ENCODE data around the gene SLC35A4. TPM values are rescaled to one million over a fixed set of nuclear protein-coding genes. Genes with fewer than 3 reads are reported as not detected.

SLC35A4 gene
- total RNA-seq, 4 donors from 2014 or later: 25.1 to 55.1 (median 38.1) TPM

DNA sequence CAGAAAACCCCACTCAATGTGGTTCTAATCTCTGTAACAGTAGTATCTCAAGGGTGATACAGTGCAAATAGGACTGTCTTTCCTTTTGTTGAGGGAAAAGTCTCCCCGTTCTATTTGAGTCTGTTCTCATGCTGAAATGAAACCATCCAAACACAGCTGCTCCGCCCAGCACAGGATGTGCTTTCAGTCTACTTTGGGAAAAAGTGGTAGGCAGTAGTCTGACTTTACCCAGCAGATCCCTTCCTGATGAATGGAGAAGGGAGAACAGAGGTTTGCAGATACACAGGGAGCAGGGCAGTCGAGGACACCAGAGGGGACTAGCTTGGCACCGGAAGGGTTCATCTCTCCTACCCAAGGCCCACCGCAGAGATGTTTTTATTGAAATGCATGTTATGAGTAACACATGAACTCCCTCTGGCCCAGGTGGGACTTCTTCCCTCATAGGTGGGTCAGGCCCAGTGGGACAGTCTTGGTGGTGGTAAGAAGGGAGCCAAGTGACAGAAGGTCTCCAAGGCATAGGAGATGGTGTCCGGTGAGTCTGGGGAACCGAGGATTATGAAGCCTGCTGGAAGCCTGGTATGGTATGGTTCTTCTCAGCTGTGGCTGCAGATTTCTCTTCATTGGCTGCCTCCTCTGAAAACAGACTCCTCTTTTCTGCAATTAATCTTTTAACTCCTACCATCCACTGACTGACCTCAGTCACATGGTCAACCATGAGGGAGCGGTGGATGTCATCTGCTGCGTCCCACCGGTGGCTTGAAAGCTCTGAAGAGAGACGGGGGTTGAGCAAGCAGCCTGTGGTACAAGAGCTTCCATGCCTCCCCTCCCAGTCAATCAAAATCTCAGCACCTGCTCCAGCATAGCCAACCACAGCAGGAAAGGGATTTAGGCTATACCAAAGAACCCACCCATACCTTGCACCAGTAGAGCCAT is 14.2 kb upstream of the SLC35A4 start:
- DNase-seq (ENCODE audit: low spot score): no peak

DNA sequence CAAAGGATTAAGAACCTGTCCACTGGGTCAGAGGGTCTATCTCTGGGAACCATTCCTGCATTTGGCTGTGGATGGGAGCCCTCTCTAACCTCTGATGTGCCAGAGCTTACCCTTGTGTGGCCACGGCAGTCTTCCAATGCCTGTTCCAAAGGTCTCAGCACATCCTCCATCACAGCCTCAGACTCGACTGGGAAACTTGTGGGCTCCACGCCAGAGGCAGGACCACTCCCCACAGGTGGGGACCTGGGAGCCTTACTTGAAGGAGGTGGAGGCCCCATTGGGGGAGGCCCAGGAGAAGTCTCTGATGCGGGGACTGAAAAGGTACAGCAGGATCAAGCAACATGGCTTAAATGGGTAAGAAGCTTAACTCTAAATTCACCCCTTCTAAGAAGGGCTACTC is 12.8 kb upstream of the SLC35A4 start:
- ATAC-seq (ENCODE audit: low FRiP score) (no peak), DNase-seq (ENCODE audit: low spot score) (no peak)
- TF ChIP-seq, protein P1, sequence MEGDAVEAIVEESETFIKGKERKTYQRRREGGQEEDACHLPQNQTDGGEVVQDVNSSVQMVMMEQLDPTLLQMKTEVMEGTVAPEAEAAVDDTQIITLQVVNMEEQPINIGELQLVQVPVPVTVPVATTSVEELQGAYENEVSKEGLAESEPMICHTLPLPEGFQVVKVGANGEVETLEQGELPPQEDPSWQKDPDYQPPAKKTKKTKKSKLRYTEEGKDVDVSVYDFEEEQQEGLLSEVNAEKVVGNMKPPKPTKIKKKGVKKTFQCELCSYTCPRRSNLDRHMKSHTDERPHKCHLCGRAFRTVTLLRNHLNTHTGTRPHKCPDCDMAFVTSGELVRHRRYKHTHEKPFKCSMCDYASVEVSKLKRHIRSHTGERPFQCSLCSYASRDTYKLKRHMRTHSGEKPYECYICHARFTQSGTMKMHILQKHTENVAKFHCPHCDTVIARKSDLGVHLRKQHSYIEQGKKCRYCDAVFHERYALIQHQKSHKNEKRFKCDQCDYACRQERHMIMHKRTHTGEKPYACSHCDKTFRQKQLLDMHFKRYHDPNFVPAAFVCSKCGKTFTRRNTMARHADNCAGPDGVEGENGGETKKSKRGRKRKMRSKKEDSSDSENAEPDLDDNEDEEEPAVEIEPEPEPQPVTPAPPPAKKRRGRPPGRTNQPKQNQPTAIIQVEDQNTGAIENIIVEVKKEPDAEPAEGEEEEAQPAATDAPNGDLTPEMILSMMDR (IDR thresholded peaks at IDR 0.05): no peak

More for the DNA sequence above, 14.2 kb upstream of the SLC35A4 start:
- TF ChIP-seq, protein P1 (IDR thresholded peaks at IDR 0.05): no peak
- ATAC-seq (ENCODE audit: low FRiP score): no peak

DNA sequence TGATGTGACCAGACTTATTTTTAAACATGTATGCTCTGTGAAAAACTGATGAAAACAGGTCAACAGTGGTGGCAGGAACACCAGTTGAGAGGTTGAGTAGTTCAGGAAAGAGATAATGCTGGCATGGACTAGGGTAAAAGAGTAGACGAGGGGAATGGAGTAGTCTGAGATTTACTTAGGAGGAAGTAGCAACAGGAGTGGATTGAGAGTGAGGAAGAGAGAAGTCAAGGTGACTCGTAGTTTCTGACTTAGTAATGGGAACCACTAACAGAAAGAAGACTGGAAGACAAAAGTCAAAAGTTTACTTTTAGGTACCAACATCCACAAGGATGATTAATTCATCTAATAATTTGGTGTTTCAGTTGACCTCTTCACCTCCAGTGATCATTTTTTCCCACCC is 11.0 kb upstream of the SLC35A4 start:
- ATAC-seq (ENCODE audit: low FRiP score) (no peak), DNase-seq (ENCODE audit: low spot score) (no peak)
- TF ChIP-seq, protein P1 (IDR thresholded peaks at IDR 0.05): no peak

DNA sequence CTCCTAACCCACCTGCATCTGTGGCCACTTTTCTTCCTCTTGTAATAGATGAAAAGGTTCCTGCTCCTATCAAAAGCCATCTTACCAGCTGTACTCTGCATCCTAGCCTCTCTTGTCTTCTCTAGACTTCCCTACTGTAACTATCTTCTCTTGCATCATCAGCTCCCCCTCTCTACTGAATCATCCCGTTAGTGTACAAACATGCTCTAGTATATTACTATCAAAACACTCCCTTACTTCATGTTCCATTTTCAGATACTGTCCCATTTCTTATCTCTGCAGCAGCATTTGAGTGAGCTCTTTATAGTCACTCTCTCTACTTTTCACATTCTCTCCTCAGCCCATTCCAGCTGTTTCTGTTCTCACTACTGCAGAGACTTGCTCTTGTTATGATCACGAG is 10.2 kb upstream of the SLC35A4 start:
- TF ChIP-seq, protein P1 (IDR thresholded peaks at IDR 0.05): no peak
- no peak for DNase-seq (ENCODE audit: low spot score)
- no peak for ATAC-seq (ENCODE audit: low FRiP score)

DNA sequence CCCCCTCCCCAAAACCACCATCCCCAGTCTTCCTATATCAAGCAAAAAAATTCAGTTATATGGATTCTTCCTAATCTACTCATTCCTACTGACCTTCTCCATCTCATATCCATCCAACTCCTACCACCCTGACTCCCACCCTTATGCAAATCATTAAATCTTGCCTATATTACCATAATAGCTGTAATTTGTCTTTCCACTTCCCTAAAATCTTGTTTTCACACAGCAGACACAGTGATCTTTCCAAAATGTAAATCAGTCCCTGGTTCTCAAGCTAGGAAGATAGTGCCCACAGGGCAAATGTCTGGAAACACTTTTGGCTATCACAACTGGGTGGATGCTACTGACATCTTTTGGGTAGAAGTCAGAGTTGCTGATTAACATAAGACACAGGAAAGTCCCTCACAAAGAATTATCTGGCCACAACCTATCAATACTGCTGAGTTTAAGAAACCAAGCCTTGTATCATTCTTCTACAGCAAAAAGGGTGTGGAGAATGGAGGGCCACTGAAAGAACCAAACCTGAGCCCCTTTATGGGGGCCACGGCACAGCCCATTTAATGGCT is 8.8 kb upstream of the SLC35A4 start:
- ATAC-seq (ENCODE audit: low FRiP score) (no peak), DNase-seq (ENCODE audit: low spot score) (no peak)
- TF ChIP-seq, protein P1 (IDR thresholded peaks at IDR 0.05): no peak

DNA sequence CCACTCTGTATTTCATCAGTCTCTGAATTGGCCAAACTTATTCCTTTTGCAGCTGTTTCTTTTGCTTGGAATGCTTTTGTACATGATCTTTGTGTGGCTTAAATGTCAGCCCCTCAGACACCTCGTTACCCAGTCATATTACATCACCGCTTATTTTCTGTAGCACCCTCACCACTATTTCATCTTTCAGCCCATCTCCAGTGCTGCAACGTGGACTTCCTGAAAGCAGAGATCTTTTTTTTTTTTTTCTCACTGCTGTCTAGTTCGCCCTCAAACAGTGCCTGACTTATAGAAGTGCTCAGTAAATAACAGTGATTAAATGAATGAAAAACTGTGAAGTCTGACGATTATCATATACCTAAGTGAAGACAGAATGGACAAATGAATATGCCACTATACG is 8.2 kb upstream of the SLC35A4 start:
- DNase-seq (ENCODE audit: low spot score) (no peak), ATAC-seq (ENCODE audit: low FRiP score) (no peak)
- TF ChIP-seq, protein P1 (IDR thresholded peaks at IDR 0.05): no peak

All from omental fat pad (tissue), 4 donors.